H1 (cell line): ENCODE results near the gene PDE4D. TPM values are rescaled to one million over a fixed set of nuclear protein-coding genes. Genes with fewer than 3 reads are reported as not detected.

Experiments used
- RNF2 ChIP-seq: fragments of 200-900, 300-1000 bp; sonication (generic); IDR thresholded peaks from 2 replicates; pipeline ENCODE4 v1.7.1; 2016; ENCODE audit warnings: borderline replicate concordance, low read depth, mild to moderate bottlenecking, antibody characterized with exemption, low read length; ENCODE audit not compliant: poor library complexity, severe bottlenecking; ENCODE audit errors: missing control alignments
- polyA plus RNA-seq, 7 experiments: library from polyadenylated mRNA; depleted of rRNA in 3 of 7; stranded (reverse) in 5 of 7; unstranded in 2 of 7; fragments of >200 nt in 5 of 7; fragments of 200-250 nt in 2 of 7; gene quantifications; 1 replicate in 5 of 7; 2 replicates in 1 of 7; 4 replicates in 1 of 7; pipeline versions ENCODE4 v1.2.1 to v1.2.3, GENCODE V29; 2011 to 2013; ENCODE audit warnings: missing spikeins in 2 of 7, mixed read lengths in 2 of 7
- total RNA-seq: library from RNA; stranded (reverse); fragmentation: NEBNext Ultra II Directional; extraction: Animal tissue kit (Norgen Biotek cat#: 25700); gene quantifications from 2 replicates; pipeline ENCODE4 v1.2.1, GENCODE V29; 2021
- TF ChIP-seq, protein P1 (sequence below): IDR thresholded peaks from 2 replicates; pipeline ENCODE4 v1.6.1; 2012; ENCODE audit warnings: inconsistent platforms

Gene PDE4D
- total and polyA plus RNA-seq, 2 of the 8 experiments (the other 6 are each of a cell fraction or from before 2014, with no cell fraction given) = 2.3 to 3.7 TPM

DNA sequence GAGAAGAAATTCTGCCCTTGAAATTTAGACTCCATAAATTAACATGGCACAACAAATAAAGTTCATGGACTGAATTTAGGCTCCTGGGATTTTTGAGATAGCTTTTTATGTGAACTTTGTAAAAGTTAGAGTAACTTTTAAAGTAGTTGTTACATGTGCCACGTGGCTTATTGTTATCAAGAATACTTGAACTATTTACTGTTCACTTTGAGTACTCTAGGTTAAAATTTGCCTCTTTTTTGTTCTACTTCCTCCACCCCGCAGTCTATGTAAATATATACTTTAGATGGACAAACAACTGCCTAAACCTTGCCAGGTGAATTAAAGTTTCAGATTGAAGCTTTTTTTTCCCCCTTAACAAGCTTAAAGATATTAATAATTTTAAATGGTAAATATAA, 852.7 kb downstream of the PDE4D start (continued):
- no peak for TF ChIP-seq RNF2
- TF ChIP-seq, protein P1, sequence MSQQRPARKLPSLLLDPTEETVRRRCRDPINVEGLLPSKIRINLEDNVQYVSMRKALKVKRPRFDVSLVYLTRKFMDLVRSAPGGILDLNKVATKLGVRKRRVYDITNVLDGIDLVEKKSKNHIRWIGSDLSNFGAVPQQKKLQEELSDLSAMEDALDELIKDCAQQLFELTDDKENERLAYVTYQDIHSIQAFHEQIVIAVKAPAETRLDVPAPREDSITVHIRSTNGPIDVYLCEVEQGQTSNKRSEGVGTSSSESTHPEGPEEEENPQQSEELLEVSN = no peak
